ENCODE data around the gene PCGF1. TPM values are rescaled to one million over a fixed set of nuclear protein-coding genes. Genes with fewer than 3 reads are reported as not detected.

PCGF1 gene
- total and polyA plus RNA-seq, 9 of the 15 experiments (the other 6 are each of a cell fraction or from before 2014, with no cell fraction given), result 20.3 to 45.7 (median 29.3) TPM

- TF ChIP-seq, protein P1, sequence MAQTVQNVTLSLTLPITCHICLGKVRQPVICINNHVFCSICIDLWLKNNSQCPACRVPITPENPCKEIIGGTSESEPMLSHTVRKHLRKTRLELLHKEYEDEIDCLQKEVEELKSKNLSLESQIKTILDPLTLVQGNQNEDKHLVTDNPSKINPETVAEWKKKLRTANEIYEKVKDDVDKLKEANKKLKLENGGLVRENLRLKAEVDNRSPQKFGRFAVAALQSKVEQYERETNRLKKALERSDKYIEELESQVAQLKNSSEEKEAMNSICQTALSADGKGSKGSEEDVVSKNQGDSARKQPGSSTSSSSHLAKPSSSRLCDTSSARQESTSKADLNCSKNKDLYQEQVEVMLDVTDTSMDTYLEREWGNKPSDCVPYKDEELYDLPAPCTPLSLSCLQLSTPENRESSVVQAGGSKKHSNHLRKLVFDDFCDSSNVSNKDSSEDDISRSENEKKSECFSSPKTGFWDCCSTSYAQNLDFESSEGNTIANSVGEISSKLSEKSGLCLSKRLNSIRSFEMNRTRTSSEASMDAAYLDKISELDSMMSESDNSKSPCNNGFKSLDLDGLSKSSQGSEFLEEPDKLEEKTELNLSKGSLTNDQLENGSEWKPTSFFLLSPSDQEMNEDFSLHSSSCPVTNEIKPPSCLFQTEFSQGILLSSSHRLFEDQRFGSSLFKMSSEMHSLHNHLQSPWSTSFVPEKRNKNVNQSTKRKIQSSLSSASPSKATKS (CRISPR knock-in tag; IDR thresholded peaks at IDR 0.05), result no peak
- TF ChIP-seq KDM5B (IDR thresholded peaks at IDR 0.05; ENCODE audit: insufficient replicate concordance, low read depth, low read length) (peak; percentile 81), ZNF184 (CRISPR knock-in tag; IDR thresholded peaks at IDR 0.05) (no peak), ZNF24 (IDR thresholded peaks at IDR 0.05) (no peak), FOXA1 (IDR thresholded peaks at IDR 0.05; ENCODE audit: borderline replicate concordance) (no peak), E2F5 (CRISPR knock-in tag; IDR thresholded peaks at IDR 0.05) (no peak), THRB (CRISPR knock-in tag; conservative IDR thresholded peaks at IDR 0.05) (no peak), NCOA4 (IDR thresholded peaks at IDR 0.05; ENCODE audit: partially characterized antibody) (no peak), DNMT1 (IDR thresholded peaks at IDR 0.05) (no peak), MCM5 (IDR thresholded peaks at IDR 0.05; ENCODE audit: low read depth) (no peak), TBL1XR1 (IDR thresholded peaks at IDR 0.05; ENCODE audit: low read length in 2 of 2) (peak in 1 of 2 experiments; percentile 31; a peak in 1 of 4 replicates), TAF9B (IDR thresholded peaks at IDR 0.05; ENCODE audit: partially characterized antibody) (peak; percentile 94), RAD21 (CRISPR knock-in tag; conservative IDR thresholded peaks at IDR 0.05 in 1 of 2, IDR thresholded peaks at IDR 0.05 in 1 of 2) (no peak), BRD9 (IDR thresholded peaks at IDR 0.05; ENCODE audit: low read depth, partially characterized antibody) (peak; percentile 35), CHD4 (IDR thresholded peaks at IDR 0.05; ENCODE audit: insufficient read depth, insufficient replicate concordance, low read depth, low read length, poor library complexity, severe bottlenecking) (no peak), ZNF766 (CRISPR knock-in tag; conservative IDR thresholded peaks at IDR 0.05) (peak; percentile 91), KLF1 (tag; IDR thresholded peaks at IDR 0.05) (peak; percentile 59; the same call in 1 of the 2 replicates), MCM3 (IDR thresholded peaks at IDR 0.05) (no peak), SNRNP70 (optimal IDR thresholded peaks at IDR 0.05; ENCODE audit: low read depth, low read length) (no peak), SAFB (IDR thresholded peaks at IDR 0.05; ENCODE audit: borderline replicate concordance, low read depth, low read length) (no peak), MECOM (CRISPR knock-in tag; IDR thresholded peaks at IDR 0.05) (no peak), RCOR1 (IDR thresholded peaks at IDR 0.05; ENCODE audit: borderline replicate concordance in 1 of 2, low read depth in 2 of 2, low read length in 2 of 2) (no peak), JUNB (CRISPR knock-in tag; conservative IDR thresholded peaks at IDR 0.05) (no peak), ETV5 (CRISPR knock-in tag; IDR thresholded peaks at IDR 0.05; ENCODE audit: low read depth) (peak; percentile 83), PHF20 (IDR thresholded peaks at IDR 0.05; ENCODE audit: partially characterized antibody) (peak; percentile 87)
Measured at GRCh38 chr2:74529357-74530238, 22.1 kb upstream of the PCGF1 start, which contains the start of the genes AUP1 and HTRA2 (continued).

Measured in K562 (cell line).